ENCODE results near the gene LMAN2.
"Not testable (repeated sequence)": the region's sequence is repeated elsewhere in the genome, so short reads cannot be mapped to it uniquely, and the experiment has no call there.

LMAN2 gene

GRCh38 chr5:177307544-177308363 is 43.7 kb downstream of the LMAN2 start:
- peaks cover 28% of the 10 kb centered on the region for H3K4me1 ChIP-seq (ENCODE audit: insufficient read depth, low read length)
- H3K36me3 ChIP-seq (ENCODE audit: insufficient read depth, low read length) = peaks cover 15% of the 10 kb centered on the region
- no peaks in the 10 kb centered on the region for H3K27me3 ChIP-seq (ENCODE audit: control insufficient read depth in 1 of 2, insufficient read depth in 2 of 2, low read length in 2 of 2)
- no peak overlapping the region for H3K4me3 ChIP-seq (ENCODE audit: low read depth in 1 of 2, low read length in 2 of 2)
- H3K9me3 ChIP-seq (ENCODE audit: low read length) = no peaks in the 10 kb centered on the region
- no peak overlapping the region for H3K9ac ChIP-seq (ENCODE audit: low read length)
- no peak overlapping the region for H3K27ac ChIP-seq (ENCODE audit: low read depth, low read length)

- peaks cover 32% of the 10 kb centered on the region for H3K4me1 ChIP-seq (ENCODE audit: insufficient read depth, low read length)
- no peaks in the 10 kb centered on the region for H3K27me3 ChIP-seq (ENCODE audit: control insufficient read depth in 1 of 2, insufficient read depth in 2 of 2, low read length in 2 of 2)
- H3K36me3 ChIP-seq (ENCODE audit: insufficient read depth, low read length) = peaks cover 15% of the 10 kb centered on the region
- H3K27ac ChIP-seq (ENCODE audit: low read depth, low read length) = no peak overlapping the region
- no peaks in the 10 kb centered on the region for H3K9me3 ChIP-seq (ENCODE audit: low read length)
- no peak overlapping the region for H3K4me3 ChIP-seq (ENCODE audit: low read depth in 1 of 2, low read length in 2 of 2)
- no peak overlapping the region for H3K9ac ChIP-seq (ENCODE audit: low read length)
These were observed 44.6 kb downstream of the LMAN2 start for GRCh38 chr5:177306674-177307543.

- Histone ChIP-seq H3K36me3 (ENCODE audit: insufficient read depth, low read length) (peaks cover 15% of the 10 kb centered on the region), H3K4me1 (ENCODE audit: insufficient read depth, low read length) (peaks cover 39% of the 10 kb centered on the region)
- not testable (repeated sequence) for H3K9me3 ChIP-seq (ENCODE audit: low read length); H3K4me3 ChIP-seq (ENCODE audit: low read depth in 1 of 2, low read length in 2 of 2); H3K27ac ChIP-seq (ENCODE audit: low read depth, low read length); H3K9ac ChIP-seq (ENCODE audit: low read length); H3K27me3 ChIP-seq (ENCODE audit: control insufficient read depth in 1 of 2, insufficient read depth in 2 of 2, low read length in 2 of 2)
These were observed 45.3 kb downstream of the LMAN2 start for GRCh38 chr5:177306103-177306640.

GRCh38 chr5:177304392-177305119 is 46.9 kb downstream of the LMAN2 start:
- H3K4me3 ChIP-seq (ENCODE audit: low read depth in 1 of 2, low read length in 2 of 2) = peak overlapping the region; percentile 92 to 94
- peaks cover 45% of the 10 kb centered on the region for H3K4me1 ChIP-seq (ENCODE audit: insufficient read depth, low read length)
- H3K9me3 ChIP-seq (ENCODE audit: low read length) = no peaks in the 10 kb centered on the region
- H3K27ac ChIP-seq (ENCODE audit: low read depth, low read length) = peak overlapping the region; percentile 79
- H3K36me3 ChIP-seq (ENCODE audit: insufficient read depth, low read length) = peaks cover 15% of the 10 kb centered on the region
- H3K9ac ChIP-seq (ENCODE audit: low read length) = peak overlapping the region; percentile 77
- H3K27me3 ChIP-seq (ENCODE audit: control insufficient read depth in 1 of 2, insufficient read depth in 2 of 2, low read length in 2 of 2) = no peaks in the 10 kb centered on the region

GRCh38 chr5:177303925-177304391 is 47.5 kb downstream of the LMAN2 start:
- H3K27ac ChIP-seq (ENCODE audit: low read depth, low read length) = peak overlapping the region; percentile 79
- H3K36me3 ChIP-seq (ENCODE audit: insufficient read depth, low read length) = peaks cover 15% of the 10 kb centered on the region
- no peaks in the 10 kb centered on the region for H3K9me3 ChIP-seq (ENCODE audit: low read length)
- peak overlapping the region; percentile 92 to 94 for H3K4me3 ChIP-seq (ENCODE audit: low read depth in 1 of 2, low read length in 2 of 2)
- H3K9ac ChIP-seq (ENCODE audit: low read length) = peak overlapping the region; percentile 77
- no peaks in the 10 kb centered on the region for H3K27me3 ChIP-seq (ENCODE audit: control insufficient read depth in 1 of 2, insufficient read depth in 2 of 2, low read length in 2 of 2)
- H3K4me1 ChIP-seq (ENCODE audit: insufficient read depth, low read length) = peaks cover 44% of the 10 kb centered on the region

GRCh38 chr5:177303121-177303924 is 48.1 kb downstream of the LMAN2 start, which contains the start of the genes PRELID1 and RAB24:
PRELID1 (plus strand) TSS chr5:177303799; CDS start chr5:177303986, 187 bp downstream.
RAB24 (minus strand) TSS chr5:177303719; CDS start chr5:177303288, 431 bp downstream.
- Histone ChIP-seq H3K9me3 (ENCODE audit: low read length) (no peaks in the 10 kb centered on the region), H3K36me3 (ENCODE audit: insufficient read depth, low read length) (peaks cover 15% of the 10 kb centered on the region), H3K27me3 (ENCODE audit: control insufficient read depth in 1 of 2, insufficient read depth in 2 of 2, low read length in 2 of 2) (no peaks in the 10 kb centered on the region), H3K4me1 (ENCODE audit: insufficient read depth, low read length) (peaks cover 44% of the 10 kb centered on the region), H3K27ac (ENCODE audit: low read depth, low read length) (peak within 1 kb of the TSS; percentile 79), H3K9ac (ENCODE audit: low read length) (peak within 1 kb of the TSS; percentile 77), H3K4me3 (ENCODE audit: low read depth in 1 of 2, low read length in 2 of 2) (peak within 1 kb of the TSS; percentile 92 to 94)

GRCh38 chr5:177302354-177303110 is 48.9 kb downstream of the LMAN2 start:
- Histone ChIP-seq H3K27ac (ENCODE audit: low read depth, low read length) (peak overlapping the region; percentile 79), H3K9me3 (ENCODE audit: low read length) (no peaks in the 10 kb centered on the region), H3K4me1 (ENCODE audit: insufficient read depth, low read length) (peaks cover 44% of the 10 kb centered on the region), H3K36me3 (ENCODE audit: insufficient read depth, low read length) (peaks cover 22% of the 10 kb centered on the region), H3K27me3 (ENCODE audit: control insufficient read depth in 1 of 2, insufficient read depth in 2 of 2, low read length in 2 of 2) (no peaks in the 10 kb centered on the region), H3K4me3 (ENCODE audit: low read depth in 1 of 2, low read length in 2 of 2) (peak overlapping the region; percentile 92 to 94), H3K9ac (ENCODE audit: low read length) (peak overlapping the region; percentile 23)

GRCh38 chr5:177301503-177302165 is 49.8 kb downstream of the LMAN2 start:
- Histone ChIP-seq H3K9ac (ENCODE audit: low read length) (peak overlapping the region; percentile 17), H3K27ac (ENCODE audit: low read depth, low read length) (no peak overlapping the region), H3K4me3 (ENCODE audit: low read depth in 1 of 2, low read length in 2 of 2) (no peak overlapping the region), H3K9me3 (ENCODE audit: low read length) (no peaks in the 10 kb centered on the region), H3K27me3 (ENCODE audit: control insufficient read depth in 1 of 2, insufficient read depth in 2 of 2, low read length in 2 of 2) (no peaks in the 10 kb centered on the region), H3K4me1 (ENCODE audit: insufficient read depth, low read length) (peaks cover 44% of the 10 kb centered on the region), H3K36me3 (ENCODE audit: insufficient read depth, low read length) (peaks cover 22% of the 10 kb centered on the region)

- no peaks in the 10 kb centered on the region for H3K9me3 ChIP-seq (ENCODE audit: low read length)
- H3K27me3 ChIP-seq (ENCODE audit: control insufficient read depth in 1 of 2, insufficient read depth in 2 of 2, low read length in 2 of 2) = no peaks in the 10 kb centered on the region
- peak overlapping the region; percentile 42 for H3K27ac ChIP-seq (ENCODE audit: low read depth, low read length)
- H3K4me1 ChIP-seq (ENCODE audit: insufficient read depth, low read length) = peaks cover 44% of the 10 kb centered on the region
- H3K9ac ChIP-seq (ENCODE audit: low read length) = no peak overlapping the region
- H3K36me3 ChIP-seq (ENCODE audit: insufficient read depth, low read length) = peaks cover 23% of the 10 kb centered on the region
- no peak overlapping the region for H3K4me3 ChIP-seq (ENCODE audit: low read depth in 1 of 2, low read length in 2 of 2)
These were observed 50.5 kb downstream of the LMAN2 start for GRCh38 chr5:177300951-177301350.
